Transverse colon (tissue), 4 donors: ENCODE measurements around the gene SETD1A.

Source experiments
- CTCF ChIP-seq, 5 experiments: fragments of 200-600 bp in 3 of 5; fragments of 450-650 bp in 2 of 5; sonication (generic) in 3 of 5; IDR thresholded peaks; 1 replicate in 2 of 5; 2 replicates in 3 of 5; pipeline ENCODE4 v1.5.1; 2016 to 2017; ENCODE audit warnings: antibody characterized with exemption in 5 of 5, inconsistent platforms in 3 of 5, mild to moderate bottlenecking in 2 of 5, moderate library complexity in 1 of 5
- EP300 ChIP-seq: sonication (generic); formaldehyde crosslinking; IDR thresholded peaks from one replicate; pipeline ENCODE4 v1.6.1; 2017; ENCODE audit warnings: antibody characterized with exemption, low read depth
- POLR2A ChIP-seq: fragments of 450-650 bp; IDR thresholded peaks from one replicate; pipeline ENCODE4 v1.6.1; 2016; ENCODE audit warnings: antibody characterized with exemption, mild to moderate bottlenecking, moderate library complexity
- POLR2AphosphoS5 ChIP-seq, 3 donors: sonication (generic); formaldehyde crosslinking; IDR thresholded peaks; one replicate each; pipeline ENCODE4 v1.6.1; 2016; ENCODE audit warnings: antibody characterized with exemption in 3 of 3

- no peak for TF ChIP-seq CTCF (IDR thresholded peaks at IDR 0.05)
- no peak for TF ChIP-seq POLR2AphosphoS5 (IDR thresholded peaks at IDR 0.05)
- no peak for TF ChIP-seq POLR2A
- TF ChIP-seq EP300, result no peak
Measured at GRCh38 chr16:30961384-30961783, 3.8 kb downstream of the SETD1A start.
